BLaER1 (cell line): Measurements from ENCODE around the gene PPM1E.
"Not testable (repeated sequence)": the region's sequence is repeated elsewhere in the genome, so short reads cannot be mapped to it uniquely, and the experiment has no call there.

Experiments
- H3K27ac ChIP-seq: shearing (Covaris generic); formaldehyde crosslinking; 2 replicates; pipeline ENCODE4 v1.8.1; 2022
- H3K27me3 ChIP-seq: shearing (Covaris generic); formaldehyde crosslinking; 2 replicates; pipeline ENCODE4 v1.8.1; 2022
- H3K36me3 ChIP-seq: shearing (Covaris generic); formaldehyde crosslinking; 2 replicates; pipeline ENCODE4 v1.8.1; 2022
- H3K4me1 ChIP-seq: shearing (Covaris generic); formaldehyde crosslinking; 2 replicates; pipeline ENCODE4 v1.8.1; 2022
- H3K4me2 ChIP-seq: shearing (Covaris generic); formaldehyde crosslinking; 2 replicates; pipeline ENCODE4 v1.8.1; 2022
- H3K4me3 ChIP-seq: shearing (Covaris generic); formaldehyde crosslinking; 2 replicates; pipeline ENCODE4 v1.8.1; 2022
- H3K9ac ChIP-seq: shearing (Covaris generic); formaldehyde crosslinking; 2 replicates; pipeline ENCODE4 v1.8.1; 2022
- H3K9me3 ChIP-seq: shearing (Covaris generic); formaldehyde crosslinking; 2 replicates; pipeline ENCODE4 v1.8.1; 2022
- H4K20me1 ChIP-seq: shearing (Covaris generic); formaldehyde crosslinking; 2 replicates; pipeline ENCODE4 v1.8.1; 2022
- Cebpa-rat ChIP-seq: shearing (Covaris generic); IDR thresholded peaks from 2 replicates; pipeline ENCODE4 v1.8.1; 2022

Gene PPM1E

DNA sequence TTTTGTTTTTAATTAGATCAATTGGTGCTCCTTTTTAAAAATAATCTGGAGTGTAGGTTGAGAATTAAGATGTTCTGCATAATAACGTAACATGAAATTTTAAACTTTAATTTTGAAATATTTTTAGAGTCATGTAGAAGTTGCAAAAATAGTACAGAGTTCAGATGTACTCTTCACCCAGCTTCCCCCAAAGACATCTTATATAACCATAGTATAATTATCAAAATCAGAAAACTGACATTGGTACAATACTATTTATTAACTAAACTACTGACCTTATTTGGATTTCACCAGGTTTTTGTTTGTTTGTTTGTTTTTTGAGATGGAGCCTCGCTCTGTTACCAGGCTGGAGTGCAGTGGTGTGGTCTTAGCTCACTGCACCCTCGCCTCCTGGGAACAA lies 76.9 kb downstream of the PPM1E start:
- Histone ChIP-seq H3K36me3 (no peaks in the 10 kb centered on the region), H3K27me3 (no peaks in the 10 kb centered on the region), H3K4me2 (no peak overlapping the region), H4K20me1 (no peaks in the 10 kb centered on the region), H3K9ac (no peak overlapping the region), H3K9me3 (peaks cover 25% of the 10 kb centered on the region), H3K27ac (no peak overlapping the region), H3K4me1 (no peaks in the 10 kb centered on the region), H3K4me3 (no peak overlapping the region)
- TF ChIP-seq Cebpa-rat = no peak

DNA sequence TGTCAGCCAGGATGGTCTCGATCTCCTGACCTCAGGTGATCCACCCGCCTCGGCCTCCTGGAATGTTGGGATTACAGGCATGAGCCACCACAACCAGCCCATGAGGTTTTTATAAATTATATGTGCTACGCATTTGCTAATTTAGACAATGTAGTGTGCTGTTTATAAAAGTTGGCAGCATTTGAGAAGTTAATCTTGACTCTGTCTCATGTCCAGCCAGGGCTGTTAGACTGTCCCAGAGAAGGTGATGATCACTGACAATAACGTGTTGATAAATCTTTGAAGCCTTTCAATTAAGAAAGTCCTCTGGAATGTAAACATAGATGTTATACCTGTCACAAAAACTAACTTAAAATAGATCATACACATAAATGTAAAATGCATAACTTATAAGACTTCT lies 82.0 kb downstream of the PPM1E start:
- Histone ChIP-seq H3K4me1 (no peaks in the 10 kb centered on the region), H3K9ac (no peak overlapping the region), H3K4me3 (no peak overlapping the region), H4K20me1 (no peaks in the 10 kb centered on the region), H3K36me3 (no peaks in the 10 kb centered on the region), H3K4me2 (no peak overlapping the region), H3K27me3 (no peaks in the 10 kb centered on the region), H3K27ac (no peak overlapping the region), H3K9me3 (peaks cover 12% of the 10 kb centered on the region)
- TF ChIP-seq Cebpa-rat = no peak

DNA sequence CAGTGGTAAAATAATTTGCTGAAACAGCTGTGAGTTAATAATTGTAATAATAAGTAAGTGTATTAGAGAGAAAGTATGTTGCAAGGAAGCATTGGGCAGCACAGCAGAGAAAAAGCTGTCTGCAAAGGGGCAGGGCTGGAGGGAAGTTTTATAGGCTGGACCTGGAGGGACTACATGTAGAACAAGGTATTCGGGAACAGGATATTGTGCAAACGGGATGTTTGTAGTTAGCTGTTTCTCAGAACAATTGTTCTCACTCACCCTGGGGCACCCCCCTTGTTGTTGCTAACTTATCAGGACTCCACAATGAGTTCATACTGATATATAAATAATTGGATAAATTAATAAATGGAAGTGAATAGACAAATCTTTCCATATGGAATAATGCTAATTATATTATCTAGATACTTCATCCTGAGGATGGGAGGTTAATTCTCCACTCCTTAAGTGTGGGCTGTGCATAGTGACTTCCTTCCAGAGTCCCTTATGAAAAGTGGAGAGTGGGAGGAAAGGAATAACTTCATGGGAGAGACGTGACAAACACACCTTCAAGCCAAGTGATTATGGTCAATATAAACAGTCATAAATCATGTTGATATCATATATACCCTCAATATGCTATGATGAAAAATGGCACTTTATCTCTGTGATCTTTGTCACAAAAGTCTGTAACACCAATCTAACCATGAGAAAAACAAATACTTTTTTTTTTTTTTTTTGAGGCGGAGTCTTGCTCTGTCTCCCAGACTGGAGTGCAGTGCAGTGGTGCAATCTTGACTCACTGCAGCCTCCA lies 85.4 kb downstream of the PPM1E start:
- H3K27ac ChIP-seq = no peak overlapping the region
- 0 out of 2 replicates have a peak, but pooled peaks cover 3% of the 10 kb centered on the region for H3K9me3 ChIP-seq
- H3K27me3 ChIP-seq = no peaks in the 10 kb centered on the region
- no peak overlapping the region for H3K4me3 ChIP-seq
- H3K4me2 ChIP-seq = no peak overlapping the region
- TF ChIP-seq Cebpa-rat = no peak
- H3K9ac ChIP-seq = no peak overlapping the region
- H3K4me1 ChIP-seq = no peaks in the 10 kb centered on the region
- no peaks in the 10 kb centered on the region for H4K20me1 ChIP-seq
- no peaks in the 10 kb centered on the region for H3K36me3 ChIP-seq

DNA sequence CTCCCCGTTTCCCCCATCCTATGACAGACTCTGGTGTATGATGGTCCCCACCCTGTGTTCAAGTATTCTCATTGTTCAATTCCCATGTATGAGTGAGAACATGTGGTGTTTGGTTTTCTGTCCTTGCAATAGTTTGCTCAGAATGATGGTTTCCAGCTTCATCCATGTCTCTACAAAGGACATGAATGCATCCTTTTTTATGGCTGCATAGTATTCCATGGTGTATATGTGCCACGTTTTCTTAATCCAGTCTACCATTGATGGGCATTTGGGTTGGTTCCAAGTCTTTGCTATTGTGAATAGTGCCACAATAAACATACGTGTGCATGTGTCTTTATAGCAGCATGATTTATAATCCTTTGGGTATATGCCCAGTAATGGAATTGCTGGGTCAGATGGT lies 90.8 kb downstream of the PPM1E start:
- H3K27me3 ChIP-seq, H4K20me1 ChIP-seq, H3K4me2 ChIP-seq, H3K4me3 ChIP-seq, H3K9ac ChIP-seq, H3K4me1 ChIP-seq, H3K36me3 ChIP-seq, H3K27ac ChIP-seq: not testable (repeated sequence)
- H3K9me3 ChIP-seq = peaks cover 14% of the 10 kb centered on the region; the same call in 1 of the 2 replicates

DNA sequence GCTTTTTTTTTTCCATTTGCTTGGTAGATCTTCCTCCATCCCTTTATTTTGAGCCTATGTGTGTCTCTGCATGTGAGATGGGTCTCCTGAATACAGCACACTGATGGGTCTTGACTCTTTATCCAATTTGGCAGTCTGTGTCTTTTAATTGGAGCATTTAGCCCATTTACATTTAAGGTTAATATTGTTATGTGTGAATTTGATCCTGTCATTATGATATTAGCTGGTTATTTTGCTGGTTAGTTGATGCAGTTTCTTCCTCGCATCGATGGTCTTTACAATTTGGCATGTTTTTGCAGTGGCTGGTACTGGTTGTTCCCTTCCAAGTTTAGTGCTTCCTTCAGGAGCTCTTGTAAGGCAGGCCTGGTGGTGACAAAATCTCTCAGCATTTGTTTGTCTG lies 94.5 kb downstream of the PPM1E start:
- not testable (repeated sequence) for H3K27me3 ChIP-seq, H3K4me3 ChIP-seq, H3K4me1 ChIP-seq, H3K9ac ChIP-seq, H3K27ac ChIP-seq, H3K4me2 ChIP-seq, H4K20me1 ChIP-seq, H3K36me3 ChIP-seq
- peaks cover 22% of the 10 kb centered on the region; the same call in 1 of the 2 replicates for H3K9me3 ChIP-seq

DNA sequence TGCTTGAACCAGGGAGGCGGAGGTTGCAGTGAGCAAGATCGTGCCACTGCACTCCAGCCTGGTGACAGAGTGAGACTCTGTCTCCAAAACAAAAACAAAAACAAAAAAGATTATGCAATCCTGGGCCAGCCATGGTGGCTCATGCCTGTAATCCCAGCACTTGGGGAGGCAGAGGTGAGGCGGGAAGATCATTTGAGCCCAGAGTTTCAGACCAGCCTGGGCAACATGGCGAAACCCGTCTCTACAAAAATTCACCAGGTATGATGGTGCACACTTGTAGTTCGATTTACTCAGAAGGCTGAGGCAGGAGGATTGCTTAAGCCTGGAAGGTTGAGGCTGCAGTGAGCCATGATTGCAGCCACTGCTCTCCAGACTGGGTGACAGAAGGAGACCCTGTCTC lies 109.6 kb downstream of the PPM1E start:
- H3K36me3 ChIP-seq = no peaks in the 10 kb centered on the region
- no peaks in the 10 kb centered on the region for H3K27me3 ChIP-seq
- H3K9ac ChIP-seq = no peak overlapping the region
- TF ChIP-seq Cebpa-rat = no peak
- H3K9me3 ChIP-seq = peaks cover 9% of the 10 kb centered on the region; the same call in 1 of the 2 replicates
- peaks cover 6% of the 10 kb centered on the region for H3K4me1 ChIP-seq
- H3K27ac ChIP-seq = no peak overlapping the region
- H4K20me1 ChIP-seq = no peaks in the 10 kb centered on the region
- no peak overlapping the region for H3K4me3 ChIP-seq
- no peak overlapping the region for H3K4me2 ChIP-seq

DNA sequence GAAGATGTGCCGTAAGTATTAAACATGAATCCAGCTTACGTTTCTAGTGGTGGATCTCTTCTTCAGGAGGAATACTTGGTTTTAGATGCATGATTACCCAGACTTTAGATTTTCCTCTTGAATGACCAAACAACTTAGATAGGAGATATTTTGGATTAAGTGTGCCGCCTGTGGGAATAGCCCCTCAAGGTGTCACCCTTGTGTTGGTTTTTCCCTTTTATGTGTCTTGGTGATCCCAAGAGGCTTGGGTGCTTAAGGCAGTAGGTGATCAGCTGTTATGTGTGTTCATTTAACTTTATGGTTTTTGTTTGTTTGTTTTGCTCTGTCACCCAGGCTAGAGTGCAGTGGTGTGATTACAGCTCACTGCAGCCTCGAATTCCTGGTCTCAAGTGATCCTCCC lies 115.1 kb downstream of the PPM1E start:
- Histone ChIP-seq H3K27ac (no peak overlapping the region), H3K36me3 (no peaks in the 10 kb centered on the region), H3K27me3 (no peaks in the 10 kb centered on the region), H4K20me1 (no peaks in the 10 kb centered on the region), H3K4me3 (no peak overlapping the region), H3K4me2 (no peak overlapping the region), H3K4me1 (peaks cover 6% of the 10 kb centered on the region), H3K9ac (no peak overlapping the region), H3K9me3 (no peaks in the 10 kb centered on the region)
- no peak for TF ChIP-seq Cebpa-rat

DNA sequence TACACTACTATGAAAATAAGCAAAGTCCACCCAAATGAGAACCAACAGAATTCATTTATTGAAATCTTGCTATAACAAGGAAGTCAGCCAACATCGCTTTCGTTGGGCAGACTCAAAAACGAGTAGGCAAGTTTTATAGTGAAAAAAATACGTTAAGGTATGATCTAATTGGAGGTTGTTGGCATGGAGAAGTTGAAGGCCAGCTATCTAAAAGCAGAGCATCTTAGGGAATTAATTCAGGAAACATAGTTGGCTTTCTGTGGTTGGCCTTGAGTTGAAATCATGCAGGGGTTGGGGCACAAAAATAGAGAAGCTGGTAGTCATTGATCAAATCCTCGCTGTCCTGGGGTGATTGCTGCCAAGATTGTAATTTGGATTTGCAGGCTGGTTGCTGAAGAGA lies 118.3 kb downstream of the PPM1E start:
- Histone ChIP-seq H3K27me3 (no peaks in the 10 kb centered on the region), H3K36me3 (no peaks in the 10 kb centered on the region), H3K4me2 (no peak overlapping the region), H3K4me1 (no peaks in the 10 kb centered on the region), H3K9me3 (0 out of 2 replicates have a peak, but pooled peaks cover 3% of the 10 kb centered on the region), H3K4me3 (no peak overlapping the region), H3K9ac (no peak overlapping the region), H3K27ac (no peak overlapping the region), H4K20me1 (no peaks in the 10 kb centered on the region)
- TF ChIP-seq Cebpa-rat = no peak

DNA sequence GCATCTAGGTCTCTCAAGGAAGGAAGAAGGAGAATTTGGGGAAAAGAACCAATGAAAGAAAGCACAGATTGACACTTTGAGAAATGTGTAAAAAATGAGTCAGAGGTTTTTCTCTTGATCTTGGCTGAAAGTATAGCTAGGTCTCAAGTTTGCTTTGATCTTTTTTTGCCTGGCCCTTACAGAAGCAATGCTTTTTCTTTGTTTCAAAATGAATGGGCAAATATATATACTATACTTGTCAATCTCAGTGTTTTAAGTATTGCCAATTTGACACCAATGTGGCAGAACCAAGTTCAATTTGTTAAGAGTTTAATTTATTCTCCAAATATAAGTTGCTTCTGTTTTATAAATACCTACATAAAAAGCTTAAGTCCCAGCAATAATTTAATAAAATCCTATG lies 119.6 kb downstream of the PPM1E start:
- H3K27me3 ChIP-seq = no peaks in the 10 kb centered on the region
- H3K4me1 ChIP-seq = no peaks in the 10 kb centered on the region
- 0 out of 2 replicates have a peak, but pooled peaks cover 3% of the 10 kb centered on the region for H3K9me3 ChIP-seq
- H3K9ac ChIP-seq = no peak overlapping the region
- no peak overlapping the region for H3K27ac ChIP-seq
- no peaks in the 10 kb centered on the region for H3K36me3 ChIP-seq
- no peak for TF ChIP-seq Cebpa-rat
- no peaks in the 10 kb centered on the region for H4K20me1 ChIP-seq
- H3K4me2 ChIP-seq = no peak overlapping the region
- H3K4me3 ChIP-seq = no peak overlapping the region

DNA sequence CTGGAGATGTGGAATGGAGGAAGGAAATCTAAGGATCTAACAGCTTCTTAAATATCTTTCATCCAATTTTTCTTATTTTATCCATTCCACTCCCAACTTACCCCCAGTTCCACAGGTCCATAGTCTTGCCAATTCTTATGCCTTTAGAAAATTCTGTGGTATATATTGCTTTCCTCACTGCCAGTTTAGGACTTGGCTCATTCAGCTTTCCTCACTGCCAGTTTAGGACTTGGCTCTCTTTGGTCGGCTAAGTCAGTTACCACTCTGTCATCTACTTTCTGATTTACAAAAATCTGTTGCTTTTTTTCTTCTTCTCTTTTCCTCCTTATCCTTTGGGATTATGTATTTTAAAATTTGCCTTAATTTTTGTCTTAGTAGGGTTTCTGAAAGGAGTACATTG lies 128.5 kb downstream of the PPM1E start:
- no peak for TF ChIP-seq Cebpa-rat
- H4K20me1 ChIP-seq = no peaks in the 10 kb centered on the region
- no peak overlapping the region for H3K9ac ChIP-seq
- no peak overlapping the region for H3K27ac ChIP-seq
- H3K9me3 ChIP-seq = 0 out of 2 replicates have a peak, but pooled peaks cover under 1% of the 10 kb centered on the region
- no peaks in the 10 kb centered on the region for H3K4me1 ChIP-seq
- H3K27me3 ChIP-seq = no peaks in the 10 kb centered on the region
- no peak overlapping the region for H3K4me2 ChIP-seq
- no peak overlapping the region for H3K4me3 ChIP-seq
- H3K36me3 ChIP-seq = no peaks in the 10 kb centered on the region

DNA sequence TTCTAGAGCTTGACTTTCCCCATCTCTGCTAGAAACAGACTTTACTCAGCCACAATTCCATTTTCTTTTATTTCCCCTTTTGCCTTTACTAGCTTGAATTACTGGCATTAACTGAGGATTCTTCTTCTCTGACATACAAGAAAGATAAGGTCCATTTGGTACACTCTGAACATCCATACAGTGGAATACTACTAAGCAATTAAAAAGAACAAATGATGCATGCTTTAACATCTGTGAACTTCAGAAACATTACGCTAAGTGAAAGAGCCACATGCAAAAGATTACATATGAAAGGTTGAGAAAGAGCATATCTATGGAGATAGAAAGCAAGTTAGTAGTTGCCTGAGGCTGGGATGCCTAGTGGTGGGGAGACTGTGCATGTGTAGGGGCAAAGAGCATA lies 130.9 kb downstream of the PPM1E start:
- Histone ChIP-seq H3K4me3 (no peak overlapping the region), H3K9ac (no peak overlapping the region), H3K4me1 (no peaks in the 10 kb centered on the region), H3K36me3 (no peaks in the 10 kb centered on the region), H3K27me3 (no peaks in the 10 kb centered on the region), H3K4me2 (no peak overlapping the region), H3K27ac (no peak overlapping the region), H3K9me3 (peaks cover 14% of the 10 kb centered on the region; the same call in 1 of the 2 replicates), H4K20me1 (no peaks in the 10 kb centered on the region)
- TF ChIP-seq Cebpa-rat = no peak
